K562 (cell line): ENCODE results near the gene CRELD2. TPM values are rescaled to one million over a fixed set of nuclear protein-coding genes. Genes with fewer than 3 reads are reported as not detected.
A peak's percentile ranks its signal among the peaks of the same experiment; 100 is the strongest.

Experiments
- HNRNPLL ChIP-seq: fragments of 200-400 bp; formaldehyde crosslinking; IDR thresholded peaks from 2 replicates; pipeline ENCODE4 v1.6.1; 2017; ENCODE audit warnings: low read length, low read depth, mild to moderate bottlenecking; ENCODE audit not compliant: poor library complexity, severe bottlenecking
- NR4A1 ChIP-seq, 2 experiments: fragments of 250-450 bp in 1 of 2; fragments of 450-650 bp in 1 of 2; sonication (Bioruptor Pico) in 1 of 2; IDR thresholded peaks; 2 replicates each; pipeline versions ENCODE4 v1.4.0 to v1.6.1; 2016 to 2020; ENCODE audit warnings: mild to moderate bottlenecking in 2 of 2, missing compliant biosample characterization in 1 of 2, missing genetic modification characterization in 1 of 2, moderate library complexity in 1 of 2
- PRDM10 ChIP-seq: fragments of 450-650 bp; IDR thresholded peaks from 2 replicates; pipeline ENCODE4 v1.6.1; 2018; ENCODE audit not compliant: partially characterized antibody
- ZBTB1 ChIP-seq: sonication (generic); formaldehyde crosslinking; IDR thresholded peaks from 2 replicates; pipeline ENCODE4 v1.8.1; 2023; ENCODE audit warnings: missing genetic modification reagents, low read depth, mild to moderate bottlenecking, borderline replicate concordance
- ZBTB7A ChIP-seq: IDR thresholded peaks from 2 replicates; pipeline ENCODE4 v1.6.1; 2011; ENCODE audit warnings: low read depth, mild to moderate bottlenecking, low read length, moderate library complexity, borderline replicate concordance; ENCODE audit not compliant: control insufficient read depth
- polyA plus RNA-seq, 8 experiments: library from polyadenylated mRNA; depleted of rRNA in 4 of 8; stranded (reverse) in 5 of 8; unstranded in 3 of 8; fragments of >200 nt; fragmentation: Nextera tagmentation in 2 of 8; fragmentation: Illumina TruSeq in 1 of 8; extraction: Ambion mirVana in 2 of 8; extraction: Trizol in 1 of 8; gene quantifications; 2 replicates each; pipeline versions ENCODE4 v1.2.1 to v1.2.3, GENCODE V29; 2011 to 2014; ENCODE audit warnings: inconsistent platforms in 1 of 8, missing spikeins in 1 of 8
- total RNA-seq, 7 experiments: library from RNA; depleted of rRNA in 6 of 7; stranded (reverse); fragments of >200 nt in 6 of 7; fragmentation: Illumina TruSeq in 2 of 7; extraction: Trizol in 2 of 7; gene quantifications; 2 replicates each; pipeline versions ENCODE4 v1.2.1 to v1.2.3, GENCODE V29; 2011 to 2021; ENCODE audit warnings: low replicate concordance in 1 of 7
- TF ChIP-seq, protein P1 (sequence below): fragments of 450-650 bp; IDR thresholded peaks from 2 replicates; pipeline ENCODE4 v1.6.1; 2016; ENCODE audit warnings: mild to moderate bottlenecking, moderate library complexity
- TF ChIP-seq, protein P2 (sequence below): fragments of 200-800 bp; sonication (Bioruptor generic); IDR thresholded peaks from 2 replicates; pipeline ENCODE4 v1.6.1; 2017; ENCODE audit warnings: missing genetic modification characterization, missing compliant biosample characterization

CRELD2 gene
- total and polyA plus RNA-seq, 9 of the 15 experiments (the other 6 are each of a cell fraction or from before 2014, with no cell fraction given), result 0.96 to 25.3 (median 8.8) TPM

GRCh38 chr22:49971232-49972162 is 53.1 kb downstream of the CRELD2 start (continued):
- TF ChIP-seq, protein P1, sequence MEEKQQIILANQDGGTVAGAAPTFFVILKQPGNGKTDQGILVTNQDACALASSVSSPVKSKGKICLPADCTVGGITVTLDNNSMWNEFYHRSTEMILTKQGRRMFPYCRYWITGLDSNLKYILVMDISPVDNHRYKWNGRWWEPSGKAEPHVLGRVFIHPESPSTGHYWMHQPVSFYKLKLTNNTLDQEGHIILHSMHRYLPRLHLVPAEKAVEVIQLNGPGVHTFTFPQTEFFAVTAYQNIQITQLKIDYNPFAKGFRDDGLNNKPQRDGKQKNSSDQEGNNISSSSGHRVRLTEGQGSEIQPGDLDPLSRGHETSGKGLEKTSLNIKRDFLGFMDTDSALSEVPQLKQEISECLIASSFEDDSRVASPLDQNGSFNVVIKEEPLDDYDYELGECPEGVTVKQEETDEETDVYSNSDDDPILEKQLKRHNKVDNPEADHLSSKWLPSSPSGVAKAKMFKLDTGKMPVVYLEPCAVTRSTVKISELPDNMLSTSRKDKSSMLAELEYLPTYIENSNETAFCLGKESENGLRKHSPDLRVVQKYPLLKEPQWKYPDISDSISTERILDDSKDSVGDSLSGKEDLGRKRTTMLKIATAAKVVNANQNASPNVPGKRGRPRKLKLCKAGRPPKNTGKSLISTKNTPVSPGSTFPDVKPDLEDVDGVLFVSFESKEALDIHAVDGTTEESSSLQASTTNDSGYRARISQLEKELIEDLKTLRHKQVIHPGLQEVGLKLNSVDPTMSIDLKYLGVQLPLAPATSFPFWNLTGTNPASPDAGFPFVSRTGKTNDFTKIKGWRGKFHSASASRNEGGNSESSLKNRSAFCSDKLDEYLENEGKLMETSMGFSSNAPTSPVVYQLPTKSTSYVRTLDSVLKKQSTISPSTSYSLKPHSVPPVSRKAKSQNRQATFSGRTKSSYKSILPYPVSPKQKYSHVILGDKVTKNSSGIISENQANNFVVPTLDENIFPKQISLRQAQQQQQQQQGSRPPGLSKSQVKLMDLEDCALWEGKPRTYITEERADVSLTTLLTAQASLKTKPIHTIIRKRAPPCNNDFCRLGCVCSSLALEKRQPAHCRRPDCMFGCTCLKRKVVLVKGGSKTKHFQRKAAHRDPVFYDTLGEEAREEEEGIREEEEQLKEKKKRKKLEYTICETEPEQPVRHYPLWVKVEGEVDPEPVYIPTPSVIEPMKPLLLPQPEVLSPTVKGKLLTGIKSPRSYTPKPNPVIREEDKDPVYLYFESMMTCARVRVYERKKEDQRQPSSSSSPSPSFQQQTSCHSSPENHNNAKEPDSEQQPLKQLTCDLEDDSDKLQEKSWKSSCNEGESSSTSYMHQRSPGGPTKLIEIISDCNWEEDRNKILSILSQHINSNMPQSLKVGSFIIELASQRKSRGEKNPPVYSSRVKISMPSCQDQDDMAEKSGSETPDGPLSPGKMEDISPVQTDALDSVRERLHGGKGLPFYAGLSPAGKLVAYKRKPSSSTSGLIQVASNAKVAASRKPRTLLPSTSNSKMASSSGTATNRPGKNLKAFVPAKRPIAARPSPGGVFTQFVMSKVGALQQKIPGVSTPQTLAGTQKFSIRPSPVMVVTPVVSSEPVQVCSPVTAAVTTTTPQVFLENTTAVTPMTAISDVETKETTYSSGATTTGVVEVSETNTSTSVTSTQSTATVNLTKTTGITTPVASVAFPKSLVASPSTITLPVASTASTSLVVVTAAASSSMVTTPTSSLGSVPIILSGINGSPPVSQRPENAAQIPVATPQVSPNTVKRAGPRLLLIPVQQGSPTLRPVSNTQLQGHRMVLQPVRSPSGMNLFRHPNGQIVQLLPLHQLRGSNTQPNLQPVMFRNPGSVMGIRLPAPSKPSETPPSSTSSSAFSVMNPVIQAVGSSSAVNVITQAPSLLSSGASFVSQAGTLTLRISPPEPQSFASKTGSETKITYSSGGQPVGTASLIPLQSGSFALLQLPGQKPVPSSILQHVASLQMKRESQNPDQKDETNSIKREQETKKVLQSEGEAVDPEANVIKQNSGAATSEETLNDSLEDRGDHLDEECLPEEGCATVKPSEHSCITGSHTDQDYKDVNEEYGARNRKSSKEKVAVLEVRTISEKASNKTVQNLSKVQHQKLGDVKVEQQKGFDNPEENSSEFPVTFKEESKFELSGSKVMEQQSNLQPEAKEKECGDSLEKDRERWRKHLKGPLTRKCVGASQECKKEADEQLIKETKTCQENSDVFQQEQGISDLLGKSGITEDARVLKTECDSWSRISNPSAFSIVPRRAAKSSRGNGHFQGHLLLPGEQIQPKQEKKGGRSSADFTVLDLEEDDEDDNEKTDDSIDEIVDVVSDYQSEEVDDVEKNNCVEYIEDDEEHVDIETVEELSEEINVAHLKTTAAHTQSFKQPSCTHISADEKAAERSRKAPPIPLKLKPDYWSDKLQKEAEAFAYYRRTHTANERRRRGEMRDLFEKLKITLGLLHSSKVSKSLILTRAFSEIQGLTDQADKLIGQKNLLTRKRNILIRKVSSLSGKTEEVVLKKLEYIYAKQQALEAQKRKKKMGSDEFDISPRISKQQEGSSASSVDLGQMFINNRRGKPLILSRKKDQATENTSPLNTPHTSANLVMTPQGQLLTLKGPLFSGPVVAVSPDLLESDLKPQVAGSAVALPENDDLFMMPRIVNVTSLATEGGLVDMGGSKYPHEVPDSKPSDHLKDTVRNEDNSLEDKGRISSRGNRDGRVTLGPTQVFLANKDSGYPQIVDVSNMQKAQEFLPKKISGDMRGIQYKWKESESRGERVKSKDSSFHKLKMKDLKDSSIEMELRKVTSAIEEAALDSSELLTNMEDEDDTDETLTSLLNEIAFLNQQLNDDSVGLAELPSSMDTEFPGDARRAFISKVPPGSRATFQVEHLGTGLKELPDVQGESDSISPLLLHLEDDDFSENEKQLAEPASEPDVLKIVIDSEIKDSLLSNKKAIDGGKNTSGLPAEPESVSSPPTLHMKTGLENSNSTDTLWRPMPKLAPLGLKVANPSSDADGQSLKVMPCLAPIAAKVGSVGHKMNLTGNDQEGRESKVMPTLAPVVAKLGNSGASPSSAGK, result peak; percentile 74; the same call in 1 of the 2 replicates
- TF ChIP-seq, protein P2, sequence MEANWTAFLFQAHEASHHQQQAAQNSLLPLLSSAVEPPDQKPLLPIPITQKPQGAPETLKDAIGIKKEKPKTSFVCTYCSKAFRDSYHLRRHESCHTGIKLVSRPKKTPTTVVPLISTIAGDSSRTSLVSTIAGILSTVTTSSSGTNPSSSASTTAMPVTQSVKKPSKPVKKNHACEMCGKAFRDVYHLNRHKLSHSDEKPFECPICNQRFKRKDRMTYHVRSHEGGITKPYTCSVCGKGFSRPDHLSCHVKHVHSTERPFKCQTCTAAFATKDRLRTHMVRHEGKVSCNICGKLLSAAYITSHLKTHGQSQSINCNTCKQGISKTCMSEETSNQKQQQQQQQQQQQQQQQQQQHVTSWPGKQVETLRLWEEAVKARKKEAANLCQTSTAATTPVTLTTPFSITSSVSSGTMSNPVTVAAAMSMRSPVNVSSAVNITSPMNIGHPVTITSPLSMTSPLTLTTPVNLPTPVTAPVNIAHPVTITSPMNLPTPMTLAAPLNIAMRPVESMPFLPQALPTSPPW (CRISPR knock-in tag), result peak; percentile 54
- TF ChIP-seq ZBTB7A (peak; percentile 8; the same call in 1 of the 2 replicates), PRDM10 (peak; percentile 18), NR4A1 (CRISPR knock-in tag; IDR thresholded peaks at IDR 0.05) (no peak), NR4A1 (tag; IDR thresholded peaks at IDR 0.05) (0 out of 2 replicates have a peak, but pooled peaks have one; percentile 39), ZBTB1 (CRISPR knock-in tag) (peak; percentile 76; the same call in 1 of the 2 replicates), HNRNPLL (peak; percentile 33)
